Measurements from ENCODE around the gene LRMDA. TPM values are rescaled to one million over a fixed set of nuclear protein-coding genes. Genes with fewer than 3 reads are reported as not detected.

LRMDA gene
- total RNA-seq, 1 donor from 2014 or later: not detected

- Mint-ChIP-seq H3K9me3 (no peaks in the 10 kb centered on the region), H3K27me3 (peaks cover 3% of the 10 kb centered on the region), H3K4me3 (no peak overlapping the region), H3K27ac (no peak overlapping the region), H3K4me1 (no peaks in the 10 kb centered on the region), H3K36me3 (ENCODE audit: low read depth) (no peaks in the 10 kb centered on the region)
- DNase-seq (no peak), ATAC-seq (ENCODE audit: low read depth) (no peak)
- CTCF ChIA-PET: no interaction called here
- intact Hi-C loops (cut with micrococcal nuclease): no loop called here
- POLR2A ChIA-PET: no interaction called here
- no peak for TF ChIP-seq CTCF (IDR thresholded peaks at IDR 0.05)
Measured at GRCh38 chr10:75938380-75939122, 507.1 kb downstream of the LRMDA start.

- intact Hi-C loops (cut with micrococcal nuclease): no loop called here
- ChIA-PET CTCF (no interaction called here), POLR2A (no interaction called here)
- Mint-ChIP-seq H3K9me3 (peaks cover 2% of the 10 kb centered on the region), H3K36me3 (ENCODE audit: low read depth) (no peaks in the 10 kb centered on the region), H3K27me3 (peaks cover under 1% of the 10 kb centered on the region), H3K27ac (no peak overlapping the region), H3K4me3 (no peak overlapping the region), H3K4me1 (no peaks in the 10 kb centered on the region)
- ATAC-seq (ENCODE audit: low read depth): no peak
- no peak for DNase-seq
- TF ChIP-seq CTCF (IDR thresholded peaks at IDR 0.05): no peak
Measured at GRCh38 chr10:75939541-75939940, 508.1 kb downstream of the LRMDA start.

- H3K27me3 Mint-ChIP-seq: no peaks in the 10 kb centered on the region
- H3K4me3 Mint-ChIP-seq: no peak overlapping the region
Measured at GRCh38 chr10:75940742-75941141, 509.3 kb downstream of the LRMDA start.

GRCh38 chr10:75941223-75941801, 509.9 kb downstream of the LRMDA start:
- Mint-ChIP-seq H3K9me3 (peaks cover 5% of the 10 kb centered on the region), H3K27me3 (no peaks in the 10 kb centered on the region), H3K36me3 (ENCODE audit: low read depth) (no peaks in the 10 kb centered on the region), H3K4me3 (no peak overlapping the region), H3K27ac (no peak overlapping the region), H3K4me1 (no peaks in the 10 kb centered on the region)
- ChIA-PET CTCF (no interaction called here), POLR2A (no interaction called here)
- no peak for TF ChIP-seq CTCF (IDR thresholded peaks at IDR 0.05)
- no peak for DNase-seq
- intact Hi-C loops (cut with micrococcal nuclease): no loop called here
- ATAC-seq (ENCODE audit: low read depth): no peak

More at GRCh38 chr10:75940742-75941141, 509.3 kb downstream of the LRMDA start:
- TF ChIP-seq CTCF (IDR thresholded peaks at IDR 0.05): no peak
- H3K4me1 Mint-ChIP-seq: no peaks in the 10 kb centered on the region
- H3K9me3 Mint-ChIP-seq: peaks cover 5% of the 10 kb centered on the region
- ChIA-PET CTCF (no interaction called here), POLR2A (no interaction called here)
- ATAC-seq (ENCODE audit: low read depth) (no peak), DNase-seq (no peak)
- H3K36me3 Mint-ChIP-seq (ENCODE audit: low read depth): no peaks in the 10 kb centered on the region
- intact Hi-C loops (cut with micrococcal nuclease): no loop called here
- no peak overlapping the region for H3K27ac Mint-ChIP-seq

GRCh38 chr10:75944061-75944460, 512.6 kb downstream of the LRMDA start:
- H3K27me3 Mint-ChIP-seq: no peaks in the 10 kb centered on the region
- H3K4me3 Mint-ChIP-seq: no peak overlapping the region
- ChIA-PET POLR2A (no interaction called here), CTCF (no interaction called here)
- peaks cover 5% of the 10 kb centered on the region for H3K9me3 Mint-ChIP-seq
- no peak for TF ChIP-seq CTCF (IDR thresholded peaks at IDR 0.05)
- ATAC-seq (ENCODE audit: low read depth) (no peak), DNase-seq (no peak)
- no peaks in the 10 kb centered on the region for H3K36me3 Mint-ChIP-seq (ENCODE audit: low read depth)
- intact Hi-C loops (cut with micrococcal nuclease): no loop called here
- no peaks in the 10 kb centered on the region for H3K4me1 Mint-ChIP-seq
- H3K27ac Mint-ChIP-seq: no peak overlapping the region

Data from activated B cell treated with CpG ODN at 0.5 μM for 24 hours (primary cell).